ENCODE data around the gene RTBDN.
A peak's percentile ranks its signal among the peaks of the same experiment; 100 is the strongest.
"Not testable (repeated sequence)": the region's sequence is repeated elsewhere in the genome, so short reads cannot be mapped to it uniquely, and the experiment has no call there.

The RTBDN gene

GRCh38 chr19:12847159-12848139 is 13.1 kb upstream of the RTBDN start:
- peak; percentile 31 for DNase-seq

GRCh38 chr19:12846613-12847012 is 12.2 kb upstream of the RTBDN start:
- not testable (repeated sequence) for DNase-seq

- DNase-seq, result no peak
Observed at GRCh38 chr19:12843999-12844732, 9.8 kb upstream of the RTBDN start.

GRCh38 chr19:12843328-12843727 is 8.9 kb upstream of the RTBDN start:
- DNase-seq, result no peak

GRCh38 chr19:12842511-12842910 is 8.1 kb upstream of the RTBDN start:
- no peak for DNase-seq

- no peak for DNase-seq
Observed at GRCh38 chr19:12841094-12841493, 6.7 kb upstream of the RTBDN start.

GRCh38 chr19:12840091-12841079 is 6.0 kb upstream of the RTBDN start:
- no peak for DNase-seq

- DNase-seq, result no peak
Observed at GRCh38 chr19:12838886-12839756, 4.7 kb upstream of the RTBDN start.

- peak; percentile 32 for DNase-seq
Observed at GRCh38 chr19:12838182-12838885, 4.0 kb upstream of the RTBDN start, which contains the start of gene MAST1. Gene MAST1 (plus strand): TSS chr19:12838515. CDS start chr19:12838573, 58 bp downstream.

- no peak for DNase-seq
Observed at GRCh38 chr19:12837225-12837624, 2.8 kb upstream of the RTBDN start.

- DNase-seq, result no peak
Observed at GRCh38 chr19:12836529-12836863, 2.1 kb upstream of the RTBDN start.

- DNase-seq, result no peak
Observed at GRCh38 chr19:12834976-12835757, 788 bp upstream of the RTBDN start.

GRCh38 chr19:12833738-12834565 is 427 bp downstream of the RTBDN start:
- DNase-seq, result no peak

- DNase-seq, result no peak
Observed at GRCh38 chr19:12833418-12833737, 1.0 kb downstream of the RTBDN start.

- DNase-seq, result peak; percentile 33
Observed at GRCh38 chr19:12828494-12828893, 5.9 kb downstream of the RTBDN start.

GRCh38 chr19:12825254-12826131 is 8.9 kb downstream of the RTBDN start:
- DNase-seq, result no peak

GRCh38 chr19:12821761-12822160 is 12.6 kb downstream of the RTBDN start:
- DNase-seq, result no peak

- DNase-seq, result not testable (repeated sequence)
Observed at GRCh38 chr19:12817810-12818209, 16.6 kb downstream of the RTBDN start.
